GM18520 (cell line): Measurements from ENCODE around the gene IL17RE.
A peak's percentile ranks its signal among the peaks of the same experiment; 100 is the strongest.
"Not testable (repeated sequence)": the region's sequence is repeated elsewhere in the genome, so short reads cannot be mapped to it uniquely, and the experiment has no call there.

Source experiments
- ATAC-seq: cut with Tn5 transposase; IDR thresholded peaks from one replicate; pipeline ENCODE4 v1.9.1; 2021; ENCODE audit not compliant: unreplicated experiment

Gene IL17RE

GRCh38 chr3:9879830-9880549, 22.7 kb upstream of the IL17RE start, which contains the start of gene CIDEC:
CIDEC (minus strand) TSS chr3:9880253; CDS start chr3:9878486, 1,767 bp downstream.
- no peak for ATAC-seq

- ATAC-seq, result no peak
Measured at GRCh38 chr3:9881441-9881840, 21.2 kb upstream of the IL17RE start.

GRCh38 chr3:9883706-9884554, 18.7 kb upstream of the IL17RE start:
- no peak for ATAC-seq

GRCh38 chr3:9884555-9885165, 18.0 kb upstream of the IL17RE start:
- ATAC-seq, result no peak

GRCh38 chr3:9886328-9886727, 16.3 kb upstream of the IL17RE start:
- no peak for ATAC-seq

- no peak for ATAC-seq
Measured at GRCh38 chr3:9887480-9887879, 15.2 kb upstream of the IL17RE start.

GRCh38 chr3:9888540-9888939, 14.1 kb upstream of the IL17RE start:
- ATAC-seq, result no peak

- ATAC-seq, result no peak
Measured at GRCh38 chr3:9889405-9889804, 13.2 kb upstream of the IL17RE start.

- peak; percentile 61 for ATAC-seq
Measured at GRCh38 chr3:9890249-9891071, 12.2 kb upstream of the IL17RE start, which contains the start of gene JAGN1. JAGN1 (plus strand) TSS chr3:9890610; CDS start chr3:9890723, 113 bp downstream.

GRCh38 chr3:9891072-9891622, 11.5 kb upstream of the IL17RE start:
- ATAC-seq, result no peak

- no peak for ATAC-seq
Measured at GRCh38 chr3:9893739-9894138, 8.9 kb upstream of the IL17RE start.

GRCh38 chr3:9895715-9896114, 6.9 kb upstream of the IL17RE start:
- not testable (repeated sequence) for ATAC-seq

- not testable (repeated sequence) for ATAC-seq
Measured at GRCh38 chr3:9896755-9897407, 5.8 kb upstream of the IL17RE start.

- no peak for ATAC-seq
Measured at GRCh38 chr3:9897408-9898372, 5.0 kb upstream of the IL17RE start.

GRCh38 chr3:9898467-9899241, 4.0 kb upstream of the IL17RE start:
- ATAC-seq, result no peak

GRCh38 chr3:9899289-9899791, 3.3 kb upstream of the IL17RE start:
- no peak for ATAC-seq

GRCh38 chr3:9900965-9901415, 1.7 kb upstream of the IL17RE start:
- ATAC-seq, result not testable (repeated sequence)

- ATAC-seq, result no peak
Measured at GRCh38 chr3:9901967-9902366, 681 bp upstream of the IL17RE start.
